ENCODE results near the gene REEP1. TPM values are rescaled to one million over a fixed set of nuclear protein-coding genes. Genes with fewer than 3 reads are reported as not detected.
A peak's percentile ranks its signal among the peaks of the same experiment; 100 is the strongest.

Gene REEP1
- total RNA-seq, 1 donor from 2014 or later: 6.4 TPM

- H3K4me1 ChIP-seq: peaks cover 6 to 36% of the 10 kb centered on the region in 2 donors
- DNase-seq (ENCODE audit: low spot score in 2 of 2): peak; percentile 92 to 98
Measured at GRCh38 chr2:86194751-86195054, 142.7 kb downstream of the REEP1 start.

GRCh38 chr2:86193901-86194567, 143.4 kb downstream of the REEP1 start:
- intact Hi-C loops (cut with DNase I): loop anchor here (2.0 kb wide), 3 partner anchors 31 to 247 kb away; partner anchors contain the start of genes KDM3A and POLR1A
- peak overlapping the region; percentile 99 for H3K27ac ChIP-seq
- DNase-seq (ENCODE audit: low spot score in 2 of 2): no peak
- H3K4me1 ChIP-seq: peaks cover 6 to 36% of the 10 kb centered on the region in 2 donors
- H3K36me3 ChIP-seq: peaks cover 0 to 5% of the 10 kb centered on the region in 2 donors
- H3K27me3 ChIP-seq: no peaks in the 10 kb centered on the region
- H3K9me3 ChIP-seq: no peaks in the 10 kb centered on the region
- peak overlapping the region; percentile 89 to 91 for H3K4me3 ChIP-seq
- no peak for TF ChIP-seq CTCF (IDR thresholded peaks at IDR 0.05)

More at GRCh38 chr2:86194751-86195054, 142.7 kb downstream of the REEP1 start:
- no peaks in the 10 kb centered on the region for H3K9me3 ChIP-seq
- intact Hi-C loops (cut with DNase I): loop anchor here (2.0 kb wide), 3 partner anchors 30 to 246 kb away; partner anchors contain the start of genes KDM3A and POLR1A
- H3K36me3 ChIP-seq: peaks cover 0 to 5% of the 10 kb centered on the region in 2 donors
- no peak for TF ChIP-seq CTCF (IDR thresholded peaks at IDR 0.05)
- peak overlapping the region; percentile 89 to 91 for H3K4me3 ChIP-seq
- no peaks in the 10 kb centered on the region for H3K27me3 ChIP-seq
- H3K27ac ChIP-seq: peak overlapping the region; percentile 99

- peaks cover 6 to 38% of the 10 kb centered on the region in 2 donors for H3K4me1 ChIP-seq
- H3K27me3 ChIP-seq: no peaks in the 10 kb centered on the region
- no peak overlapping the region for H3K27ac ChIP-seq
- TF ChIP-seq CTCF (IDR thresholded peaks at IDR 0.05): no peak
- intact Hi-C loops (cut with DNase I): no loop called here
- DNase-seq (ENCODE audit: low spot score in 2 of 2): no peak
- H3K36me3 ChIP-seq: peaks cover 4 to 5% of the 10 kb centered on the region in 2 donors
- H3K4me3 ChIP-seq: no peak overlapping the region
- H3K9me3 ChIP-seq: no peaks in the 10 kb centered on the region
Measured at GRCh38 chr2:86189782-86190416, 147.5 kb downstream of the REEP1 start.

- TF ChIP-seq CTCF (IDR thresholded peaks at IDR 0.05): no peak
- Histone ChIP-seq H3K4me1 (peaks cover 0 to 20% of the 10 kb centered on the region in 2 donors), H3K27me3 (no peaks in the 10 kb centered on the region), H3K4me3 (no peak overlapping the region), H3K27ac (peak overlapping the region in 1 of 2 donors; percentile 57), H3K36me3 (peaks cover 4 to 5% of the 10 kb centered on the region in 2 donors), H3K9me3 (no peaks in the 10 kb centered on the region)
- intact Hi-C loops (cut with DNase I): no loop called here
- DNase-seq (ENCODE audit: low spot score in 2 of 2): no peak
Measured at GRCh38 chr2:86186431-86186830, 151.0 kb downstream of the REEP1 start.

GRCh38 chr2:86185517-86186212, 151.8 kb downstream of the REEP1 start:
- TF ChIP-seq CTCF (IDR thresholded peaks at IDR 0.05): no peak
- Histone ChIP-seq H3K36me3 (peaks cover 8% of the 10 kb centered on the region in 2 donors), H3K4me1 (peaks cover 0 to 15% of the 10 kb centered on the region in 2 donors), H3K4me3 (peak overlapping the region in 1 of 2 donors; percentile 15), H3K27ac (peak overlapping the region; percentile 47 to 57), H3K9me3 (no peaks in the 10 kb centered on the region), H3K27me3 (no peaks in the 10 kb centered on the region)
- intact Hi-C loops (cut with DNase I): no loop called here
- DNase-seq (ENCODE audit: low spot score in 2 of 2): no peak
